ENCODE data around the gene TJP2.

DNA sequence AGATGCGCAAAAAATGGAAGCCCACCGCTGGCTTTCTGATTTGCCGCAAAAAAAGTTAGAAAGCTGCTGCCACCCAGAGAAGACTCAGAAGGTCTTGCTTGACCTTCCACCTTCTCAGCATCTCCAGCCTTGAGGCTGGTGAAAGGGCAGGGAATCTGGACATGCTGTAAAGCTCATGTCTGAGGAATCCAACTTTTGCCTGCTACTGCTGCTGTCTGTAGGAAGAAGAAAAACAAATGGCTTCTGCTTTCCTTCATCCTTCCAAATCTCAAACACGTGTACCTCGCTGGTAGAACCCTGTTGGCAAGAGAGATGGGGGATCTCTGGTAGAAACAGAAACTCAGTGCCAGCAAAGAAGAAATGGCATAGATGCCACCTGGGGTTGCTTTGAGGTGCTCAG lies 10.2 kb downstream of the TJP2 start:
- TF ChIP-seq, protein P1, sequence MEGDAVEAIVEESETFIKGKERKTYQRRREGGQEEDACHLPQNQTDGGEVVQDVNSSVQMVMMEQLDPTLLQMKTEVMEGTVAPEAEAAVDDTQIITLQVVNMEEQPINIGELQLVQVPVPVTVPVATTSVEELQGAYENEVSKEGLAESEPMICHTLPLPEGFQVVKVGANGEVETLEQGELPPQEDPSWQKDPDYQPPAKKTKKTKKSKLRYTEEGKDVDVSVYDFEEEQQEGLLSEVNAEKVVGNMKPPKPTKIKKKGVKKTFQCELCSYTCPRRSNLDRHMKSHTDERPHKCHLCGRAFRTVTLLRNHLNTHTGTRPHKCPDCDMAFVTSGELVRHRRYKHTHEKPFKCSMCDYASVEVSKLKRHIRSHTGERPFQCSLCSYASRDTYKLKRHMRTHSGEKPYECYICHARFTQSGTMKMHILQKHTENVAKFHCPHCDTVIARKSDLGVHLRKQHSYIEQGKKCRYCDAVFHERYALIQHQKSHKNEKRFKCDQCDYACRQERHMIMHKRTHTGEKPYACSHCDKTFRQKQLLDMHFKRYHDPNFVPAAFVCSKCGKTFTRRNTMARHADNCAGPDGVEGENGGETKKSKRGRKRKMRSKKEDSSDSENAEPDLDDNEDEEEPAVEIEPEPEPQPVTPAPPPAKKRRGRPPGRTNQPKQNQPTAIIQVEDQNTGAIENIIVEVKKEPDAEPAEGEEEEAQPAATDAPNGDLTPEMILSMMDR (IDR thresholded peaks at IDR 0.05) = no peak
- no peak for TF ChIP-seq POLR2A (IDR thresholded peaks at IDR 0.05)
